Adrenal gland (tissue), 12 donors: ENCODE results near the gene DMD. TPM values are rescaled to one million over a fixed set of nuclear protein-coding genes. Genes with fewer than 3 reads are reported as not detected.

Source experiments
- DNase-seq, 7 donors: peaks; one replicate each; pipeline ENCODE4 v3.0.0-alpha.2; 2019 to 2020
- H3K27ac ChIP-seq, 5 donors: fragments of 200-600 bp; sonication (generic) in 4 of 5; 1 replicate in 3 of 5; 2 replicates in 2 of 5; pipeline versions ENCODE4 v1.5.1 to v1.8.0; 2016 to 2020; ENCODE audit warnings: mild to moderate bottlenecking in 1 of 5
- H3K27me3 ChIP-seq: fragments of 200-600 bp; 2 replicates; pipeline ENCODE4 v1.8.0; 2021
- H3K36me3 ChIP-seq, 2 donors: fragments of 200-600 bp; replicated peaks in 1 of 2; 1 replicate in 1 of 2; 2 replicates in 1 of 2; pipeline versions ENCODE4 v1.5.1 to v1.8.0; 2018 to 2022
- H3K4me1 ChIP-seq, 2 donors: fragments of 200-600 bp; replicated peaks in 1 of 2; 1 replicate in 1 of 2; 2 replicates in 1 of 2; pipeline versions ENCODE4 v1.5.1 to v1.8.0; 2018 to 2021
- H3K4me3 ChIP-seq, 4 donors: fragments of 200-600 bp; sonication (generic) in 3 of 4; one replicate each; pipeline ENCODE4 v1.5.1; 2016 to 2018
- H3K9me3 ChIP-seq, 3 donors: fragments of 200-600 bp; sonication (generic) in 1 of 3; replicated peaks in 1 of 3; 1 replicate in 2 of 3; 2 replicates in 1 of 3; pipeline versions ENCODE4 v1.5.1 to v1.8.0; 2016 to 2021
- CTCF ChIP-seq, 6 experiments: fragments of 450-650 bp in 4 of 6; fragments of 200-600 bp in 2 of 6; sonication (generic) in 1 of 6; IDR thresholded peaks; 1 replicate in 5 of 6; 2 replicates in 1 of 6; pipeline versions ENCODE4 v1.5.1 to v1.8.0; 2016 to 2021; ENCODE audit warnings: antibody characterized with exemption in 6 of 6, mild to moderate bottlenecking in 2 of 6, moderate library complexity in 1 of 6
- POLR2A ChIP-seq, 2 donors: fragments of 450-650 bp; IDR thresholded peaks; one replicate each; pipeline ENCODE4 v1.6.1; 2017; ENCODE audit warnings: antibody characterized with exemption in 2 of 2, mild to moderate bottlenecking in 2 of 2, moderate library complexity in 1 of 2
- whole genome bisulfite sequencing, 4 donors: extraction: QIAGEN DNeasy Blood & Tissue Kit in 2 of 4; methylation state at CpG; one replicate each; pipeline versions ENCODE4 v1.1.5 to v1.1.7; 2013 to 2017; 5-methylcytosine and 5-hydroxymethylcytosine counted together
- intact Hi-C, 2 donors: fragments of 100-400 bp; cut with DNase I; formaldehyde crosslinking; loops; one replicate each; pipeline versions ENCODE4 v1.14.1 to v1.15.0; 2022 to 2023
- polyA plus RNA-seq, 3 donors: library from polyadenylated mRNA; stranded (reverse); fragments of 200-250 nt in 2 of 3; fragments of 350-450 nt in 1 of 3; fragmentation: Illumina TruSeq in 1 of 3; extraction: RNeasy Lipid Tissue Mini Kit (QIAGEN cat#74804) in 1 of 3; gene quantifications; one replicate each; pipeline ENCODE4 v1.2.3, GENCODE V29; 2013 to 2014
- total RNA-seq, 9 donors: library from RNA; depleted of rRNA in 4 of 9; stranded (reverse); fragments of >200 nt in 4 of 9; fragments of 120-200 nt in 1 of 9; fragmentation: NEBNext Ultra II Directional in 1 of 9; extraction: Animal tissue kit (Norgen Biotek cat#: 25700) in 1 of 9; gene quantifications; one replicate each; pipeline versions ENCODE4 v1.1.0 to v1.2.4, GENCODE V29; 2013 to 2023
- donor health status: healthy with polysubstance abuse.
- donor health status: Bipolar disorder and iron deficiency.
- donor health status: DM: yes; HTN: yes; CAD: no.
- donor health status: DM: no; HTN: no; CAD: no.
- donor health status: DM: no; HTN: no; CAD: no.
- donor health status: DM: yes; HTN: yes; CAD: no.

The DMD gene
- total and polyA plus RNA-seq, 12 donors, result 14.6 to 89.7 (median 36.2) TPM

- DNase-seq, result no peak
- H3K4me1 ChIP-seq, result no peaks in the 10 kb centered on the region
- intact Hi-C loops, result no loop called here
- 40 to 71% (median 52%) methylated on average over 2 to 4 of the region's 4 CpGs for WGBS, 4 donors
- no peak for TF ChIP-seq POLR2A (IDR thresholded peaks at IDR 0.05)
- no peak for TF ChIP-seq CTCF (IDR thresholded peaks at IDR 0.05)
- H3K9me3 ChIP-seq, result no peaks in the 10 kb centered on the region
- no peaks in the 10 kb centered on the region for H3K27me3 ChIP-seq
- H3K4me3 ChIP-seq, result no peak overlapping the region
- no peak overlapping the region for H3K27ac ChIP-seq
- no peaks in the 10 kb centered on the region for H3K36me3 ChIP-seq
These were observed 224.2 kb downstream of the DMD start for GRCh38 chrX:32987142-32987541.

GRCh38 chrX:32985544-32985943 is 225.8 kb downstream of the DMD start:
- Histone ChIP-seq H3K4me1 (no peaks in the 10 kb centered on the region), H3K27ac (no peak overlapping the region), H3K9me3 (no peaks in the 10 kb centered on the region), H3K36me3 (no peaks in the 10 kb centered on the region), H3K27me3 (no peaks in the 10 kb centered on the region), H3K4me3 (no peak overlapping the region)
- TF ChIP-seq CTCF (IDR thresholded peaks at IDR 0.05) (no peak), POLR2A (IDR thresholded peaks at IDR 0.05) (no peak)
- 60 to 85% (median 75%) methylated on average over 4 of the region's 4 CpGs for WGBS, 4 donors
- DNase-seq, result no peak
- intact Hi-C loops, result no loop called here

GRCh38 chrX:32966821-32967355 is 244.5 kb downstream of the DMD start:
- Histone ChIP-seq H3K27ac (no peak overlapping the region), H3K27me3 (no peaks in the 10 kb centered on the region), H3K4me3 (no peak overlapping the region), H3K9me3 (no peaks in the 10 kb centered on the region), H3K4me1 (no peaks in the 10 kb centered on the region), H3K36me3 (no peaks in the 10 kb centered on the region)
- WGBS, 4 donors, result 62 to 83% (median 73%) methylated on average over 1 to 2 of the region's 2 CpGs
- TF ChIP-seq POLR2A (IDR thresholded peaks at IDR 0.05) (no peak), CTCF (IDR thresholded peaks at IDR 0.05) (no peak)
- no peak for DNase-seq
- intact Hi-C loops, result no loop called here

- 41 to 59% (median 49%) methylated on average over 3 of the region's 3 CpGs for WGBS, 4 donors
These were observed 257.2 kb downstream of the DMD start for GRCh38 chrX:32954125-32954524.

More at GRCh38 chrX:32954125-32954524, 257.2 kb downstream of the DMD start:
- H3K27me3 ChIP-seq, result peaks cover 3% of the 10 kb centered on the region
- no peaks in the 10 kb centered on the region for H3K36me3 ChIP-seq
- no peak for TF ChIP-seq POLR2A (IDR thresholded peaks at IDR 0.05)
- TF ChIP-seq CTCF (IDR thresholded peaks at IDR 0.05), result no peak
- H3K27ac ChIP-seq, result no peak overlapping the region
- no peaks in the 10 kb centered on the region for H3K9me3 ChIP-seq
- H3K4me1 ChIP-seq, result no peaks in the 10 kb centered on the region
- intact Hi-C loops, result no loop called here
- DNase-seq, result no peak
- no peak overlapping the region for H3K4me3 ChIP-seq
